SK-N-SH treated with all-trans-retinoic acid at 6 μM for 48 hours (cell line): ENCODE results near the gene PTN.
"Not testable (repeated sequence)": the region's sequence is repeated elsewhere in the genome, so short reads cannot be mapped to it uniquely, and the experiment has no call there.

Source experiments
- ARNTL ChIP-seq: fragments of 450-650 bp; formaldehyde crosslinking; IDR thresholded peaks from 2 replicates; pipeline ENCODE4 v1.5.0; 2020; ENCODE audit warnings: low read depth, mild to moderate bottlenecking, moderate library complexity, borderline replicate concordance
- BACH2 ChIP-seq: fragments of 250-450 bp; sonication (Bioruptor Pico); IDR thresholded peaks from 2 replicates; pipeline ENCODE4 v1.9.0; 2021; ENCODE audit warnings: mild to moderate bottlenecking, borderline replicate concordance
- CREB5 ChIP-seq: fragments of 250-450 bp; sonication (Bioruptor Pico); IDR thresholded peaks from 2 replicates; pipeline ENCODE4 v1.5.1; 2020; ENCODE audit warnings: low read depth, mild to moderate bottlenecking, moderate library complexity
- GLIS3 ChIP-seq: fragments of 250-450 bp; sonication (Bioruptor Pico); IDR thresholded peaks from 2 replicates; pipeline ENCODE4 v1.5.0; 2020; ENCODE audit warnings: mild to moderate bottlenecking, moderate library complexity
- ISL1 ChIP-seq: fragments of 250-450 bp; sonication (Bioruptor Pico); IDR thresholded peaks from 2 replicates; pipeline ENCODE4 v2.1.2; 2022; ENCODE audit warnings: mild to moderate bottlenecking, moderate library complexity
- OSR1 ChIP-seq: fragments of 250-450 bp; sonication (Bioruptor Pico); IDR thresholded peaks from 2 replicates; pipeline ENCODE4 v1.8.0; 2022; ENCODE audit warnings: moderate library complexity, mild to moderate bottlenecking, inconsistent platforms
- PPARA ChIP-seq: fragments of 250-450 bp; sonication (Bioruptor Pico); IDR thresholded peaks from 2 replicates; pipeline ENCODE4 v1.5.0; 2020; ENCODE audit warnings: mild to moderate bottlenecking, borderline replicate concordance
- TCF4 ChIP-seq: fragments of 250-450 bp; sonication (Bioruptor Pico); IDR thresholded peaks from 2 replicates; pipeline ENCODE4 v1.8.0; 2021; ENCODE audit warnings: mild to moderate bottlenecking, moderate library complexity, borderline replicate concordance
- TOX ChIP-seq: fragments of 250-450 bp; sonication (Bioruptor Pico); IDR thresholded peaks from 2 replicates; pipeline ENCODE4 v1.8.0; 2021; ENCODE audit warnings: mild to moderate bottlenecking, moderate library complexity, borderline replicate concordance
- TSHZ2 ChIP-seq: fragments of 250-450 bp; sonication (Bioruptor Pico); IDR thresholded peaks from 2 replicates; pipeline ENCODE4 v1.5.0; 2020; ENCODE audit warnings: mild to moderate bottlenecking, moderate library complexity
- ZFP3 ChIP-seq: fragments of 250-450 bp; sonication (Bioruptor Pico); IDR thresholded peaks from 2 replicates; pipeline ENCODE4 v1.5.0; 2020; ENCODE audit warnings: mild to moderate bottlenecking, moderate library complexity
- ZFP30 ChIP-seq: fragments of 450-650 bp; formaldehyde crosslinking; IDR thresholded peaks from 2 replicates; pipeline ENCODE4 v1.5.0; 2022; ENCODE audit warnings: mild to moderate bottlenecking, moderate library complexity
- TF ChIP-seq, protein P1 (sequence below): fragments of 250-450 bp; sonication (Bioruptor Pico); IDR thresholded peaks from 2 replicates; pipeline ENCODE4 v1.8.0; 2020; ENCODE audit warnings: mild to moderate bottlenecking, moderate library complexity, borderline replicate concordance
- TF ChIP-seq, protein P2 (sequence below): fragments of 250-450 bp; sonication (Bioruptor Pico); IDR thresholded peaks from 2 replicates; pipeline ENCODE4 v1.8.0; 2021; ENCODE audit warnings: low read depth, mild to moderate bottlenecking, moderate library complexity, borderline replicate concordance

- TF ChIP-seq TSHZ2 (CRISPR knock-in tag); PPARA (CRISPR knock-in tag); TOX (CRISPR knock-in tag); ISL1 (CRISPR knock-in tag); GLIS3 (CRISPR knock-in tag); ARNTL (CRISPR knock-in tag); CREB5 (CRISPR knock-in tag); ZFP30 (CRISPR knock-in tag); BACH2; TCF4 (CRISPR knock-in tag); ZFP3 (CRISPR knock-in tag); OSR1: not testable (repeated sequence)
- TF ChIP-seq, protein P1, sequence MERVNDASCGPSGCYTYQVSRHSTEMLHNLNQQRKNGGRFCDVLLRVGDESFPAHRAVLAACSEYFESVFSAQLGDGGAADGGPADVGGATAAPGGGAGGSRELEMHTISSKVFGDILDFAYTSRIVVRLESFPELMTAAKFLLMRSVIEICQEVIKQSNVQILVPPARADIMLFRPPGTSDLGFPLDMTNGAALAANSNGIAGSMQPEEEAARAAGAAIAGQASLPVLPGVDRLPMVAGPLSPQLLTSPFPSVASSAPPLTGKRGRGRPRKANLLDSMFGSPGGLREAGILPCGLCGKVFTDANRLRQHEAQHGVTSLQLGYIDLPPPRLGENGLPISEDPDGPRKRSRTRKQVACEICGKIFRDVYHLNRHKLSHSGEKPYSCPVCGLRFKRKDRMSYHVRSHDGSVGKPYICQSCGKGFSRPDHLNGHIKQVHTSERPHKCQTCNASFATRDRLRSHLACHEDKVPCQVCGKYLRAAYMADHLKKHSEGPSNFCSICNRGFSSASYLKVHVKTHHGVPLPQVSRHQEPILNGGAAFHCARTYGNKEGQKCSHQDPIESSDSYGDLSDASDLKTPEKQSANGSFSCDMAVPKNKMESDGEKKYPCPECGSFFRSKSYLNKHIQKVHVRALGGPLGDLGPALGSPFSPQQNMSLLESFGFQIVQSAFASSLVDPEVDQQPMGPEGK (CRISPR knock-in tag), result not testable (repeated sequence)
- TF ChIP-seq, protein P2, sequence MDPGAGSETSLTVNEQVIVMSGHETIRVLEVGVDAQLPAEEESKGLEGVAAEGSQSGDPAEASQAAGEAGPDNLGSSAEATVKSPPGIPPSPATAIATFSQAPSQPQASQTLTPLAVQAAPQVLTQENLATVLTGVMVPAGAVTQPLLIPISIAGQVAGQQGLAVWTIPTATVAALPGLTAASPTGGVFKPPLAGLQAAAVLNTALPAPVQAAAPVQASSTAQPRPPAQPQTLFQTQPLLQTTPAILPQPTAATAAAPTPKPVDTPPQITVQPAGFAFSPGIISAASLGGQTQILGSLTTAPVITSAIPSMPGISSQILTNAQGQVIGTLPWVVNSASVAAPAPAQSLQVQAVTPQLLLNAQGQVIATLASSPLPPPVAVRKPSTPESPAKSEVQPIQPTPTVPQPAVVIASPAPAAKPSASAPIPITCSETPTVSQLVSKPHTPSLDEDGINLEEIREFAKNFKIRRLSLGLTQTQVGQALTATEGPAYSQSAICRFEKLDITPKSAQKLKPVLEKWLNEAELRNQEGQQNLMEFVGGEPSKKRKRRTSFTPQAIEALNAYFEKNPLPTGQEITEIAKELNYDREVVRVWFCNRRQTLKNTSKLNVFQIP (CRISPR knock-in tag), result not testable (repeated sequence)
These were observed 104.3 kb downstream of the PTN start for GRCh38 chr7:137239186-137239585.
